K562 (cell line): ENCODE results near the gene XPO6.

Experiments used
- AFF4 ChIP-seq: sonication (generic); formaldehyde crosslinking; IDR thresholded peaks from 2 replicates; pipeline ENCODE4 v1.8.0; 2023; ENCODE audit warnings: mild to moderate bottlenecking, missing genetic modification reagents
- EZH2 ChIP-seq: IDR thresholded peaks from 2 replicates; pipeline ENCODE4 v1.6.1; 2012; ENCODE audit warnings: low read depth, mild to moderate bottlenecking, inconsistent platforms, low read length, borderline replicate concordance
- KDM4B ChIP-seq, 2 experiments: fragments of 450-650 bp in 1 of 2; sonication (generic) in 1 of 2; IDR thresholded peaks; 2 replicates each; pipeline ENCODE4 v1.6.1; 2016 to 2017; ENCODE audit warnings: borderline replicate concordance in 2 of 2, antibody characterized with exemption in 1 of 2, low read depth in 1 of 2, mild to moderate bottlenecking in 1 of 2
- NR2F6 ChIP-seq: fragments of 450-650 bp; formaldehyde crosslinking; IDR thresholded peaks from 2 replicates; pipeline ENCODE4 v1.4.0; 2020; ENCODE audit warnings: mild to moderate bottlenecking
- NR3C1 ChIP-seq: sonication (generic); formaldehyde crosslinking; IDR thresholded peaks from 2 replicates; pipeline ENCODE4 v1.8.1; 2022; ENCODE audit warnings: missing genetic modification reagents
- POLR2A ChIP-seq: fragments of 450-650 bp; conservative IDR thresholded peaks from 2 replicates; pipeline ENCODE4 v1.6.1; 2016
- SMARCB1 ChIP-seq: IDR thresholded peaks from 2 replicates; pipeline ENCODE4 v1.6.1; 2011; ENCODE audit warnings: improper control_type of control experiment, low read depth; ENCODE audit not compliant: insufficient read length
- XRCC4 ChIP-seq: IDR thresholded peaks from one replicate; pipeline ENCODE4 v1.6.1; 2011; ENCODE audit not compliant: insufficient read depth, insufficient read length; ENCODE audit errors: extremely low read depth
- ZNF507 ChIP-seq: conservative IDR thresholded peaks from 2 replicates; pipeline ENCODE4 v1.6.1; 2017; ENCODE audit warnings: missing genetic modification characterization, missing compliant biosample characterization
- ZNF512 ChIP-seq: IDR thresholded peaks from 2 replicates; pipeline ENCODE4 v1.6.1; 2016; ENCODE audit warnings: missing genetic modification characterization, missing compliant biosample characterization
- TF ChIP-seq, protein P1 (sequence below), 3 experiments: IDR thresholded peaks in 2 of 3; conservative IDR thresholded peaks in 1 of 3; 2 replicates each; pipeline ENCODE4 v1.5.1; 2011 to 2012; ENCODE audit warnings: low read length in 3 of 3, mild to moderate bottlenecking in 3 of 3, control low read depth in 2 of 3, improper control_type of control experiment in 1 of 3, inconsistent platforms in 1 of 3, low read depth in 1 of 3, mixed read lengths in 1 of 3, moderate library complexity in 1 of 3; ENCODE audit not compliant: insufficient read depth in 2 of 3
- TF ChIP-seq, protein P2 (sequence below): sonication (generic); formaldehyde crosslinking; IDR thresholded peaks from 2 replicates; pipeline ENCODE4 v1.5.0; 2020; ENCODE audit warnings: missing genetic modification reagents

- TF ChIP-seq SMARCB1: no peak
- TF ChIP-seq ZNF512 (tag): no peak
- TF ChIP-seq EZH2: no peak
- TF ChIP-seq ZNF507 (tag): no peak
- TF ChIP-seq NR2F6 (CRISPR knock-in tag): no peak
- TF ChIP-seq POLR2A: no peak
- TF ChIP-seq, protein P1, sequence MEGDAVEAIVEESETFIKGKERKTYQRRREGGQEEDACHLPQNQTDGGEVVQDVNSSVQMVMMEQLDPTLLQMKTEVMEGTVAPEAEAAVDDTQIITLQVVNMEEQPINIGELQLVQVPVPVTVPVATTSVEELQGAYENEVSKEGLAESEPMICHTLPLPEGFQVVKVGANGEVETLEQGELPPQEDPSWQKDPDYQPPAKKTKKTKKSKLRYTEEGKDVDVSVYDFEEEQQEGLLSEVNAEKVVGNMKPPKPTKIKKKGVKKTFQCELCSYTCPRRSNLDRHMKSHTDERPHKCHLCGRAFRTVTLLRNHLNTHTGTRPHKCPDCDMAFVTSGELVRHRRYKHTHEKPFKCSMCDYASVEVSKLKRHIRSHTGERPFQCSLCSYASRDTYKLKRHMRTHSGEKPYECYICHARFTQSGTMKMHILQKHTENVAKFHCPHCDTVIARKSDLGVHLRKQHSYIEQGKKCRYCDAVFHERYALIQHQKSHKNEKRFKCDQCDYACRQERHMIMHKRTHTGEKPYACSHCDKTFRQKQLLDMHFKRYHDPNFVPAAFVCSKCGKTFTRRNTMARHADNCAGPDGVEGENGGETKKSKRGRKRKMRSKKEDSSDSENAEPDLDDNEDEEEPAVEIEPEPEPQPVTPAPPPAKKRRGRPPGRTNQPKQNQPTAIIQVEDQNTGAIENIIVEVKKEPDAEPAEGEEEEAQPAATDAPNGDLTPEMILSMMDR (IDR thresholded peaks at IDR 0.05 in 2 of 3, conservative IDR thresholded peaks at IDR 0.05 in 1 of 3; ENCODE audit: insufficient read depth in 2 of 3, low read depth in 1 of 3, low read length in 3 of 3): no peak
- TF ChIP-seq NR3C1 (CRISPR knock-in tag): no peak
- TF ChIP-seq AFF4: no peak
- TF ChIP-seq, protein P2, sequence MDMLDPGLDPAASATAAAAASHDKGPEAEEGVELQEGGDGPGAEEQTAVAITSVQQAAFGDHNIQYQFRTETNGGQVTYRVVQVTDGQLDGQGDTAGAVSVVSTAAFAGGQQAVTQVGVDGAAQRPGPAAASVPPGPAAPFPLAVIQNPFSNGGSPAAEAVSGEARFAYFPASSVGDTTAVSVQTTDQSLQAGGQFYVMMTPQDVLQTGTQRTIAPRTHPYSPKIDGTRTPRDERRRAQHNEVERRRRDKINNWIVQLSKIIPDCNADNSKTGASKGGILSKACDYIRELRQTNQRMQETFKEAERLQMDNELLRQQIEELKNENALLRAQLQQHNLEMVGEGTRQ (CRISPR knock-in tag): no peak
- no peak for TF ChIP-seq XRCC4
- TF ChIP-seq KDM4B (IDR thresholded peaks at IDR 0.05; ENCODE audit: borderline replicate concordance in 2 of 2, low read depth in 1 of 2): no peak
These were observed 74.9 kb downstream of the XPO6 start for GRCh38 chr16:28136751-28137434.
